CD4-positive, alpha-beta T cell treated with Interleukin-15 for 1 hour (primary cell): ENCODE data around the gene ADAMTS1.
"Not testable (repeated sequence)": the region's sequence is repeated elsewhere in the genome, so short reads cannot be mapped to it uniquely, and the experiment has no call there.

Source experiments
- DNase-seq: peaks from one replicate; pipeline ENCODE4 v3.0.0-alpha.2; 2020

The ADAMTS1 gene

DNA sequence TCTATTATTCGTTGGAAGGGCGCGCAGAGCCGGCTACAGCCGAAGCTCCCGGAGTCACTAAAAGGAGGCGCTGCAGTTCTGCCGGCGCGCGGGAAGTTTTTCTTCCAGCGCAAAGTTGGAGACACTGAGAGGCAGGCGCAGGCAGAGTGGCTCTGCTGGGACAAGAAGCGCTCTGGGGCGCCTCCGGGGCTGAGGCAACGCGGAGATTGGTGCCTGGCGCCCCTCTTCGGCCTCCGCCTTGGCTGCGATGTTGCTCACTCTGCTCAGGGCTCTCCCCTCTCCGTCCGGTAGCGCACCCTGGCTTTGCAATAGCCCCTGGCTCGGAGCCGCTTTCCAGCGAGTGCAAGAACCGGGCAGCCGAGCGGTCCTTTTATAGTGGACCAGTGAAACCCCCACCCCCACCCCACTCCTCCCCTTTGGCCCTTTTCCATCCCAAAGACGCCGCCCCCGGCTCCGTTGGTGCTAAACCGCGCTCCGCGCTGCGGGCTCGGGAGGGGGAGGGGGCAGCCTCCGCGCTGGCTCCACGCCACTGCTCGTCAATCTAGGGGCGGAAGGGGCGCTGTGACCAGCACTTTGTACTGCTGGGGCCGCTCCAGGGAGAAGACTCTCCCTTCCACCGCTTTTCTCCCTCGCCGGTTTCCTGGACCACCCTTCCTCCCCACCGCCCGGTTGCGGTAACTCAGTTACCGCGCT, at the start of gene ADAMTS1:
Gene ADAMTS1, minus strand, starts transcription at position 344 of the 693 bp plus-strand sequence. CDS start 455 bp downstream, outside the sequence.
- DNase-seq: peak; percentile 36

DNA sequence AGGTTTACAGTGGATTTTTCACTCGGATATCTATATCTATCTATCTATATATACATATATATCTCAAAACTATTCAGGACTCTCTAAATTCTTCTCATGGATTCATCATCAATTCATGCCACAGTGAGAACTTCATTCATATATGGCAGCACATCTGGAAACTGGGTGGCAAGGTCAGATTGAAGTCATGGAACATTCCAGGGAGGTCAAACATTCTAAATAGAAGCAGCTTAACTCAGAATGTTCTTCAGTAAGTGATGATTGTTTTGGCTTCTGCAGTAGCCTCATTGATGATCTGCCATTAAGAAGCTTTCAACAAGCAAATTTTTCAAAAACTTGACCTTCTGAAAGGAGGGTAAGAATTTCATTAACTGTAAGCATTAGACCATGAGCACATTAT, 46.9 kb upstream of the ADAMTS1 start:
- DNase-seq: no peak

DNA sequence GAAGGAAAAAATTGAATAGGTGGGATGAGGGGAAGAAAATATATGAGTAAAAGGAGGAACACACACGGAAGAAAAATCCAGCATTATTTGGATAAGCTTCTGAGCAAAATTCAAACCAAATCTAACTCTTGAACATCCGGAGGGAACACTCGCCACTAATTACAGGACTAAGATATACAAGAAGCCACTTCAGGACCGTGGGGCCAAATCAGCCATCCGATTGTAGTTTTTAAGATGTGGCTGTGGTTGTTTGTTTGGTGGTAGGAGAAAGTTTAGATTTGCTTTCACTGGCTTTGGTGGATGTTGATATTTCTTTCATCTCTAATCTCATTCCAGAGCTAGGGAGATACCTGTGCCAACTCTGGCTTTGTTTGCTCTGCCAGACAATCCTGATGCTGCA, 43.7 kb upstream of the ADAMTS1 start:
- no peak for DNase-seq

DNA sequence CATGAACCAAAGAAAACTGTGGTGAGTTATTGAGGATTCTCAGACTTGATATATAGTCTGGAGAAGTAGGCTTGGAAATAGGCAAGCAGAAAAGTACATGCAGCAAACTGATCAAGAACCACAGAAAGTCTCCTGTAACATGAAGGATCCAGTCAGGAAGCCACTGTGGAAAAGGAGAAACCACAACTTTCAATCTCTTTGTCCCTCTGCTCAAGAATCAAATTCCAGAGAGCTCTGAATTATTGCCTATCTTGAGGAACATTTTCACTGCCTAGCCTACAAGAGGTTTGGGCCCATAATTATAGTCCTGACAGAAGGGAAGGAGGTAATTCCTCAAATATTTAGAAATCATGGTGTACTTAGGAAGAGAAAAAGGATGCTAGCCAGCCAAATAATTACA, 43.0 kb upstream of the ADAMTS1 start:
- DNase-seq: no peak

DNA sequence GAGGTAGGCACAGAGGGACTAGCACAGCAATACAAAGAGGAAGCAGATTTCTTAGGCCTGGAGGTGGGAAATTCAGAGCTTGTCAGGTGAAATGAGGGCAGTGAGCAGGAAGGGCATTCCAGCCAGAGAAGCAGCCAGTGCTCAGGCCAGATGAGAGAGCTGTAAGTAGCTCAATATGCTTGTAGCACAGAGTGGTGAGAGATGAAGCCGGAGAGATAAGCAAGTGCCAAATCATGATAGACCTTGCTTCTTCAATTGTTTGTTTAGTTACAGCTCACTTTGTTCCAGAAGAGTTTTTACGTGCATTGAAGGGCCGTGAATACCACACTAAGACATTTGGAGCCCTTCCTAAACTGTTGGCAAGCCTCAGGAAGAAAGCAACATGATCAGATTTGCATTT, 42.0 kb upstream of the ADAMTS1 start:
- no peak for DNase-seq

DNA sequence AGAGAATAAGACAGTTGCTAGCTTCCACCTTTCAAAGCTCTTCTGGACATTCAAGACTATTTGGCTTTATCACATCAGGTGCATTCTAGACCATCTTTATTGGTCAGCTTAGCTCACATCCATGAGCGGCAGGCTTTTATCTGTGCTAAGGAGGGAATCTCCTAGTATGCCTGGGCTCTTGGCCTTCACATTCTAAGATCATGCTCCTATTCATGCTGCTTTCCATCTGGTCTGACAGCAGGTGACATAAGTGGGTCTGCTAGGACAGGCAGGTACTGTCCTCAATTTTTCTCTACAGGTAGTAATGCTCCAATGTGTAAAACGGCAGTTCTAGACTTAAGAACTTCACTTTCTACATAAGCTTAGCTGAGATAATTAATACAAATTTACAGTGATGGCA, 39.2 kb upstream of the ADAMTS1 start:
- DNase-seq: no peak

DNA sequence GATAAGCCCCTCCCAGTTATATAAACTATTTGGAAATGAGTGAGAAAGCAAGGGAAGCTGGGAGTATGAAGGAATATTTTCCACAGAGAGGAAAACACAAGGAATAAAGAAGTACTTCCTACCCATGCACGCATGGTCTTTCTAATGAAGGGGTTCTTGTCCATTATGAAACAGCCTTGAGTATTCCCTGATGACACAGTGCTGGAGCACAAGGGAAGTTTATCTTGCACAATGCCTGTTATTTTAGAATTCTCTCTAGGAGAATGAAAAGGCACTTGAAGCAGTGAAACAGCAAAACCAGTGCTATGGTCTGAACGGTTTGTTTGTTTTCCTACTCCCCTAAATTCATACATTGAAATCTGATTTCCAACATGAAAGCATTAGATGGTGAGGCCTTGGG, 38.6 kb upstream of the ADAMTS1 start:
- no peak for DNase-seq

DNA sequence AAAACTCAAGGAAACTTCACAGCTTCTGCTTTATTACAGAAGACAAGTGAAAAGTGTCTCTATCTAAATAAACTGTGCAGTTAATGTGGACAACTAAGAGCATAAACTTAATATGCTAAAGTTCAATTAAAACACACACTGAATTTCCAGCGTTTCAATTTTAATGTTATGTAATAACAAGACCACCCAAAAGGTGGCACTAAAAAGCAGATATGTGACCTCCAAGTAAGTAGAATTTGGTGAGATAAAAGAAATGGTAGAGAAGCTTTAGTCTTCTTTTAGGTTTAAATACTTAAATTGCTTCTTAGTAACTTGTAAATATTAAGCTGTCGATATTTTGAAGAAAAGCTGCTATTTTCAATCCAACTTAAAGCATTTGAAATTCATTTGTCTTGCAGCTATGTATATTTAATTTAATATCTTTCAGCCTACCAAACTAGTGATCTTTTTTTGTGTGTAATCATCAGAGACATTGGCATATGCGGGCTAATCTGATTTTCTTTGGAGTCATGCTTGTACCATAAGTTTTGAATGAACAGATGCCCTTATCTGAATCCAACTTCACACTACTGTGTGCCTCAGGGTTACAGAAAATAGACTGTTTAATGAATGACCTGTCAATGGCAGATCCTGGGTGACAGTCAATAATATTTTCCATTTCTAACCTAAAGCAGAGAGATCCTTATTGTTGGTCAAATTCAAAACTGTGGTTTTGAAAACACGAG, 36.5 kb upstream of the ADAMTS1 start:
- no peak for DNase-seq

DNA sequence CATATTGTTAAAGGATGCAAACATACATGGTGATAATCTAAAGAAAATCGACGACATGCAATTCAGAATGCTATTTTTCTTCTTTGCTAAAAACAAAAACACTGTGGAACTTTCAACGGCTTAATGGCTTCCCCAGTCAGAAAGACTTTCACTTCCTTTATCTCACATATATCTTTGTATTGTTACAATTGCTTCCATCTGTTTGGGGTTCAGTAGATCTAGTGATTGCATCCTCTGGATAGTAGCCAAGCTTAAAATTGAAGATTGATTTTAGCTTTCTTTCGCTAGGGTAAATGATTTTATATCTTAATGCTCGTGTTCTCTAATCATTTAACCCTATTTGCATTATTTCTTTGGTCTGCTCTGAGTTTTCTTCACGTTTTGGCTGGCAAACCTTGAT, 31.8 kb upstream of the ADAMTS1 start:
- DNase-seq: no peak

DNA sequence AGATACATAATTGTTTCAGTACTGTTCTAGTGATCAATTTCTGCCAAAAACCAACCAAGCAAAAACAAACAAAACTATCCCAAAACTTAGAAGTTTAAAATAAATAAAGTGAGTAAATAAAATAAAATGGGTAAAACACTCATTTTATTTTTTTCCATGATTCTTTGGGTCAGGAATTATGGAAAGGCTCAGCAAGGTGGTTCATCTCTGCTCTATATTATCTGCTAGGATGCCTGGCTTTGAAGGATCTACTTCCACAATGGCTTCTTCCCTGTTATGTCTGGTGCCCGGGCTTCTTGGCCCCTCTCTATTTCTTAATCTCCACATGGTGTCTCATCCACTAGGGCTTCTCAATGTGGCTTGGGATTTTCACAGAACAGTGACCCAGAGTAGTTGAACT, 29.1 kb upstream of the ADAMTS1 start:
- DNase-seq: no peak

DNA sequence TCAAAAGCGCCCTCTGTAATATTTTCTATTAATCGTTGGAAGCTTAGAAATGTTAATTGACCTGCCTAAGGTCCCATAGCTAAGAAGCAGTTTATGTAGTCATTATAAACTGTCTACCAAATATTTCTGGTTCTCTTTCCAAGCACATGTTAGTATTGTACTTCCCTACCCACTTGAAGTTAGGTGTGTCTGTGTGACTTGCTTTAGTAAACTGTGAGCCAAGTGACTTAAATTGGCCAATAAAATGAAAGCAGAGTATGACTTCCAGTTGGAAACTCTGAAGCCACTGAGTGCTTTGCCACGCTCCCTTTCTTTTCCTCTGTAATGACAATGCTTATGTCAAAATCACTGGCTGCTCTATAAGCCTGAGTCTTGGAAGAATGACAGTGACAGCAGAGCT, 20.6 kb upstream of the ADAMTS1 start:
- no peak for DNase-seq

DNA sequence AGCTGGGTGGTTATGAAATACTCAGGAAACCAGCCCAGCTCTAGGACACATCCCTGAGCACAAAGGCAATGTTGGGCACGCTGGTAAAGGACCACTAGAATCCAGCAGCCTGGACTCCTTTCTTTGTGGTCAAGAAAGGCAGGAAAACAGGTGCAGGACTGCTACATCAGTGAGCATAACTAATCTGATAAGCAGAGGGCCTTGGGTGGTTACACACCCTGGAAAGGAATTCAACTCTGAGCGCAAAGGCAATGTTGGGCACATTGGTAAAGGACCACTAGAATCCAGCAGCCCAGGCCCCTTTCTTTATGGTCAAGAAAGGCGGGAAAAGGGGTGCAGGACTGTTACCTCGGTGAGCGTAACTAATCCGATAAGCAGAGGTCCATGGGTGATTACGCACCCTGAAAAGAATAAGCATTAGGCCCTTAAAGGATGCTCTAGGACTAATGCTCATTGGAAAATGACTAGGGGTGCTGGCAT, 11.7 kb upstream of the ADAMTS1 start:
- not testable (repeated sequence) for DNase-seq

DNA sequence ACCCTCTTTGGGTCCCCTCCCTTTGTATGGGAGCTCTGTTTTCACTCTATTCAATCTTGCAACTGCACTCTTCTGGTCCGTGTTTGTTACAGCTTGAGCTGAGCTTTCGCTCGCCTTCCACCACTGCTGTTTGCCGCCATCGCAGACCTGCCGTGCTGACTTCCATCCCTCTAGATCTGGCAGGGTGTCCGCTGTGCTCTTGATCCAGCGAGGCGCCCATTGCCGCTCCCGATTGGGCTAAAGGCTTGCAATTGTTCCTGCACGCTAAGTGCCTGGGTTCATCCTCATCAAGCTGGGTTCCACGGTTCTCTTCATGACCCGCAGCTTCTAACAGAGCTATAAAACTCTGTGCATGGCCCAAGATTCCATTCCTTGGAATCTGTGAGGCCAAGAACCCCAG, 9.5 kb upstream of the ADAMTS1 start:
- DNase-seq: not testable (repeated sequence)

DNA sequence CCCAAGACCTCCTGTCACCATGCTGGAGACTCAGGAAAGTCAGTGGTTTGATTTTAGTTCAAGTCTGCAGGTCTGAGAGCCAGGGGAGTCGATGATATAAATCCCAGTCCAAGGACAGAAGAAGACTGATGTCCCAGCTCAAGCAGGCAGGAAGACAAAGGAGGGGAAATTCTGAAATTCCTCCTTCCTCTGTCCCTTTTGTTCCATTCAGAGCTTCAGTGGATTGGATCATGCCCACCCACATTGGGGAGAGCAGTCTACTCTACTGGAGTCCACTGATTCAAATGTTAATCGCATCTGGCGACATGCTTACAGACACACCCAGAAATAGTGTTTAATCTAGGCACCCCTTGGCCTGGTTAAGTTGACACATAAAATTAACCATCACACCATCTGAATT, 7.2 kb upstream of the ADAMTS1 start:
- DNase-seq: no peak

DNA sequence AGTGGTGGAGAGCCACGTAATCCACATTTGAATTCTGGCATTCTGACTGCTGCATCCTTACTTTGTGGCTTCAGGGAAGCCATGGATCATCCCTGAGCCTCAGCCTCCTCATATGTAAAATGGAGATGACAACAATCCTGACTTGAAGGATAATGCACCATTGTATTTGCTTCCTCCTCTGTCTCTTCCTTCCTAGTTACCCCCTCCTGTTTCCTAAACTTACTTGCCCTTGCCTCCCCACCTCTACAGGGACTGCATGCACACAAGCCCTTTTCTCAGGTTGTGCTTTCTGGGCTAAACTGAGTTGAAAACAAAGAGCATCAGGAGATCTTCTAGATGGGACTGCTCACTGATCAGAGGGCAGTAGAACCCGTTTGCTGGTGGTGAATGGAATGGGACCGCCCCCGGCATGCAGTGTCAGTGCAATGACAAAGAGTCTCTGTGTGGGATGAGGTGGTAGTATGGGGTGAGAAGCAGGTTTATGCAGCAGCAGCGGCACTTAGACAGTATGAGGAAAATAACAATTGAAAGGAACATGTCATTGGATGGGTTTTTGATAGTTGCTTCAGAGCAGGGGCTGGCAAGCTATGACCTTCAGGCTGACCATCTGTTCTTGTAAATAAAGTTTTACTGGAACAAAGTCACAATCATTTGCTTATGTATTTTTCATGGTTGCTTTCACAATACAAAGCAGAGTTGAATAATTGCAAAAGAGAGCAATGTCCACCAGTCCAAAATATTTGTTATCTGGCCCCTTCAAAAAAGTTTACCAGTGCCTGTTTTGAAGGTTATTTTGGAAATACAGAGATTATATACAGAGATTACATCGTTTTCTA, 6.1 kb upstream of the ADAMTS1 start:
- no peak for DNase-seq

DNA sequence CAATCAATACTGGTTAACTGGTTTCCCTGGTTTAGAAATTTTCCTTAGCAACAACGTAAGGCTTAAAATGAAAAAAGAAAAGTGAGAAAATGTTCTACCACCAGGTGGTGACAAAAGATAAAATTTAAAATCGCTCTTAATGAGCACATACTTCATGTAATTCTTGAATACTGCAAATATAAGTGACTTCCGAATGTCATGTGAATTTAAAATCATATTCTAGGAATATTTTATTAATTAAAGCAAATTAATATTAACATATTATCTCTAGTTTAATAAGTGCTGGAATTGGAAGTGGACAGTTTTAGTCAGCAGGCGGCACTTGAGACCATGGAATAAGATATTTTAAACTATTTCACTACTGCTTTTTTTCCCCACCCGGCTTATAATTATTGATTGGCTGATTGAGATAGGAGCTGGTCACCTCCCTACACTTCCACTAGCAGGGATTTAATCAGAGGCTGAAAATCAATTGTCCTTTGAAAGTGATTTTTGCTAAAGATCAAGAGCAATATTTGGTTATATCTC, 5.0 kb upstream of the ADAMTS1 start:
- no peak for DNase-seq

DNA sequence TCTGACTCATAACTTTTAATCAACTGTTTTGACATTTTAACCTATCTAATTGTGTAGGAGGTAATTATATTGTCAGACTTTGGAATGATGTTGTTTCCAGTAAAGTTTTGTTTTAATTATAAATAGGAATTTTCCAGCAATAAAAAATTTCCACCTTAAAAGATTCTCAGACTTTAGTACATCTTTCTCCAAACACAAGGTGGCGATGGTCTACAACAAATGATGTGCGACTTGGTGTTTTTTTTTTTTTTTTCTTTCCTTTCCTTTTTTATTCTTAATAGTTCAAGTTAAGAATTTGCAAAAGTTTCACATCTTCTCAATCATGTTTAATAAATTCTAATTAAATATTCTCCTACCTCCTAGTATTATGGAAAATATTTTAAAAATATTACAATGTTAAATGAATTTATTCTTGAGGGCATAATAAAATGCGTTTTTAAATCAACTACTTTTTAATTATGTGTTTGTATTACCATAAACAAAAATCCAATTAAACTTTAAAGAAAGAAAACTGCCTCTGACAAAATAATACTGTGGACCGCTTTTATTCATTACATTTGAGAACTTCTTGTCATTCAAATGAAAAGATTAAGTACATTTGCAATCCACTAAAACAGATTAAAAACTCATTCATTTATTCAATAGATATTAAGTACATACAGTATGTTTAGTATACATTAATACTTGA, 4.4 kb upstream of the ADAMTS1 start:
- no peak for DNase-seq

DNA sequence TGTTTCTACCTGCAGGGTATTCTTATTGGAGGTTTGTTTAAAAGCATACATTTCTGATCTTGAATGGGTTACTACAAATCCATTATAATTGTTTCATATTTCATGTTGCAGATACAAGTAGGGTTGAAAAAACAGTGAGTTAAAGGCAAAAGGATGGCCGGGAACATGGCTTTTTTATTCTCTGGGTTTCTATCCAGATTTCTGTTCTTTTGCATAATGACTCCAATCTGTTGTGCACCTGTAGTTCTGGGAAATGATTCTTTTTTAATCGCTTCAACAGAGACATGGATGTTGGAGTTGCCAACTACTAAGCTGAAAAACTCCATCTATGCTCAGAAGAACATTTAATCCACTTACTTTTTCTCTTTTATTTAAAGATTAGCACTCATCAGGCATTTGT, 2.7 kb upstream of the ADAMTS1 start:
- DNase-seq: no peak

DNA sequence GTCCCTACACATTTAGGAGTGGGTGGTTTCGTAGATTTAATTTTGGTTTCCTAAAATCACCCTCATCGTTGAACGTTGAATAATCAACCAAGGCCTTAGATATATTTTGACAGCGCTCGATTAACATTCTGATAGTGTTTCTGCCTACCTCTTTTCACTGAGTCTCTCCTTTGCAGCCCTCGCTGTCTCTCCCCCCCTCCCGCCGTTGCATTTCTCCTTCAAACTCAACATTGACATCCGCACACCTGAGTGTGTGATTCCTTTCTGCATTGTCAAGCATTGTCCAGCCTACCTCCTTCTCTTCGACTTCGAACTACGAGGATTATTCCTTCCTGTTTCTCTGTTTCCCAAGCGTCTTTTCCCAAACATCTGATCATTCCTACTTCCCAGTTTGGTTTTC, 1.8 kb upstream of the ADAMTS1 start:
- DNase-seq: no peak

DNA sequence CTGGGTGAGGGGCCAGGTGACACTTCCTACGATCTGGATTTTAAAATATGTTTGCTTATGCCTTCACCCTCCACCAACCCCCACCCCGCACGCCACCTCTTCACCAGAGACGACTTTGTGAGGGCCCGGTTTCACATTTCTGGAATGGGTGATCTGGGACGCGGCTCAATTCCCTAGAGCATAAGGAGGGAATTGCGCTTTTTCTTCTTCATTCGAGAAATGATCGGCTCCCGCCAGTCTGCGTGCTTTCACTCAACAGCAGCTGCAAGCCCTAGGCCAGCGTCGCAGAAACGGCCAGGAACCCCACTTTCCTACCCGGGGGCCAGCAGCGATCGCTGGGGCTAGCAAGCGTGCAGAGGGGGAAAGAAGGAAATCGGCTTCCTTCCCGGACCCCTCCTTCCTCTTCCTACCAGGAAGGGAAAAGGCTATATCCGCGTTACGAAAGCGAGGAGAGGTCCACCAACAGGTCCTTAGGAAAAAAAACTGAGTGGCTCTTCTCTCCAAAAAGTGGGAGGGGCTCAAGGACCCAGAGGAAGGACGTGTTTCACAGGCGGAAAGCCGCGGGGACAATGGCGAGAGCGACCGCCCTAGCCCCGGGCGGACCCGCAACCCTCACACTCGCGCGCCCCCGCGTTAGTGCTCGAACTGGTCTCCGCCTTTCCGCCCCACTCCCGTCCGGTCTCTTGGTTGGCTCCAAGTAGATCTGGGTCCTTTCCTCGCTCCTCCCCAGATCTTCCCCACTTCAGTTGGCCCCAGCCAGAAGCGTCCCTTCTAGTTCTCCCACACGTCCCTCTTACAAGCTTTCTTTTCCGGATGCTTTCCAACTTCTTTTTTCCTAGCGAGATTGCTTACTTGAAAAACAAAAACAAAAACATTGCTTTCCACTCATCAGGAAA, 1.1 kb upstream of the ADAMTS1 start:
- no peak for DNase-seq

DNA sequence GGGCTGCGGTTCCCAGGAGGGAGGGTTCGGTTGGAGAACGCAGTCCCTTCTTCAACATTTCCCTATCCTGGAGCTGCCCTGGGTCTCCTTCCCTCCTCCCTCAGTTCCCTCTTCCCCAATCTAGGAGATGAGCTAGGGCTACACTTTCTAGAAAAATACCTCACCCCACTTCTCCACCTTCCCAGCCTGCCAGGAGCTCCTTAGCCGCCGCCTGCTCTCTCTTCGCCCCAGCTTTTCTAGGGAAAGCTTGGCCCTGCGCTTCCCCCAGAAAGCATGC, 488 bp upstream of the ADAMTS1 start:
- DNase-seq: no peak
